Left lung (tissue), 10 donors: ENCODE results near the gene BORCS6. TPM values are rescaled to one million over a fixed set of nuclear protein-coding genes. Genes with fewer than 3 reads are reported as not detected.

ENCODE experiments used
- ATAC-seq: fragments of 200-7000 bp; cut with Tn5 transposase; one replicate; pipeline ENCODE4 v1.9.1; 2020; ENCODE audit warnings: moderate library complexity
- DNase-seq, 4 donors: peaks; one replicate each; pipeline ENCODE4 v3.0.0-alpha.2; 2013 to 2020
- H3K27ac ChIP-seq, 2 donors: fragments of 200-600 bp; sonication (generic) in 1 of 2; one replicate each; pipeline versions ENCODE4 v1.5.0 to v1.8.0; 2020 to 2021
- H3K27me3 ChIP-seq, 2 donors: fragments of 200-600 bp; sonication (generic) in 1 of 2; one replicate each; pipeline versions ENCODE4 v1.5.0 to v1.8.0; 2020 to 2021
- H3K36me3 ChIP-seq, 2 donors: fragments of 200-600 bp; sonication (generic) in 1 of 2; one replicate each; pipeline versions ENCODE4 v1.5.0 to v1.8.0; 2020 to 2021
- H3K4me1 ChIP-seq, 2 donors: fragments of 200-600 bp; one replicate each; pipeline ENCODE4 v1.8.0; 2021
- H3K4me3 ChIP-seq, 2 donors: fragments of 200-600 bp; sonication (generic) in 1 of 2; one replicate each; pipeline versions ENCODE4 v1.5.0 to v1.8.0; 2020 to 2021; ENCODE audit warnings: mild to moderate bottlenecking in 1 of 2
- H3K9me3 ChIP-seq, 2 donors: fragments of 200-600 bp; sonication (generic) in 1 of 2; one replicate each; pipeline versions ENCODE4 v1.5.0 to v1.8.0; 2020 to 2021
- CTCF ChIP-seq, 2 donors: fragments of 200-600 bp; sonication (generic) in 1 of 2; IDR thresholded peaks; one replicate each; pipeline versions ENCODE4 v1.5.0 to v1.8.0; 2021; ENCODE audit warnings: antibody characterized with exemption in 2 of 2
- intact Hi-C, 2 donors: fragments of 100-400 bp; cut with DNase I; formaldehyde crosslinking; loops; one replicate each; pipeline versions ENCODE4 v1.11.2 to v1.14.2; 2022
- polyA plus RNA-seq, 6 donors: library from polyadenylated mRNA; unstranded; fragments of 120-200 nt; gene quantifications; one replicate each; pipeline ENCODE4 v1.2.1, GENCODE V29; 2013; ENCODE audit not compliant: insufficient read length in 6 of 6
- total RNA-seq, 2 donors: library from RNA; stranded (reverse); fragmentation: NEBNext Ultra II Directional; extraction: Animal tissue kit (Norgen Biotek cat#: 25700); gene quantifications; one replicate each; pipeline ENCODE4 v1.2.1, GENCODE V29; 2021
- donor health status: DM: no; HTN: yes; CAD: no.
- donor health status: DM: no; HTN: no; CAD: no.

The BORCS6 gene
- total and polyA plus RNA-seq, 8 donors = 2.4 to 10.6 (median 3.3) TPM

GRCh38 chr17:8225813-8226535, 36.0 kb upstream of the BORCS6 start:
- TF ChIP-seq CTCF (IDR thresholded peaks at IDR 0.05) = no peak
- intact Hi-C loops = no loop called here
- DNase-seq = peak in 1 of 4 donors; percentile 52

GRCh38 chr17:8224891-8225812, 35.2 kb upstream of the BORCS6 start:
- intact Hi-C loops = loop anchor here in 1 of 2 donors (5.0 kb wide), 1 partner anchor 38 kb away; no protein-coding TSS in a partner anchor
- H3K27ac ChIP-seq = no peak overlapping the region

More at GRCh38 chr17:8225813-8226535, 36.0 kb upstream of the BORCS6 start:
- Histone ChIP-seq H3K9me3 (no peaks in the 10 kb centered on the region), H3K4me1 (peaks cover 14 to 20% of the 10 kb centered on the region in 2 donors), H3K36me3 (peaks cover 0 to 39% of the 10 kb centered on the region in 2 donors), H3K4me3 (no peak overlapping the region), H3K27ac (peak overlapping the region; percentile 57 to 87), H3K27me3 (no peaks in the 10 kb centered on the region)
- no peak for ATAC-seq

GRCh38 chr17:8223356-8224126, 33.6 kb upstream of the BORCS6 start:
- peak overlapping the region; percentile 97 to 99 for H3K27ac ChIP-seq
- no peak for TF ChIP-seq CTCF (IDR thresholded peaks at IDR 0.05)
- H3K9me3 ChIP-seq = no peaks in the 10 kb centered on the region
- no peaks in the 10 kb centered on the region for H3K27me3 ChIP-seq
- peaks cover 0 to 14% of the 10 kb centered on the region in 2 donors for H3K36me3 ChIP-seq
- intact Hi-C loops = loop anchor here in 1 of 2 donors (5.0 kb wide), 1 partner anchor 36 kb away; no protein-coding TSS in a partner anchor
- H3K4me1 ChIP-seq = peaks cover 14 to 33% of the 10 kb centered on the region in 2 donors
- H3K4me3 ChIP-seq = peak overlapping the region; percentile 59 to 68
- ATAC-seq (peak; percentile 25), DNase-seq (peak; percentile 56 to 87 (median 68))

More at GRCh38 chr17:8224891-8225812, 35.2 kb upstream of the BORCS6 start:
- ATAC-seq = no peak
- Histone ChIP-seq H3K4me3 (no peak overlapping the region), H3K9me3 (no peaks in the 10 kb centered on the region), H3K4me1 (peaks cover 14 to 26% of the 10 kb centered on the region in 2 donors), H3K36me3 (peaks cover 0 to 31% of the 10 kb centered on the region in 2 donors), H3K27me3 (no peaks in the 10 kb centered on the region)
- no peak for DNase-seq
- TF ChIP-seq CTCF (IDR thresholded peaks at IDR 0.05) = no peak

GRCh38 chr17:8222630-8223355, 32.8 kb upstream of the BORCS6 start:
- intact Hi-C loops = loop anchor here in 1 of 2 donors (5.0 kb wide), 1 partner anchor 35 kb away; no protein-coding TSS in a partner anchor
- peaks cover 0 to 7% of the 10 kb centered on the region in 2 donors for H3K36me3 ChIP-seq
- H3K27ac ChIP-seq = peak overlapping the region; percentile 97 to 99
- H3K4me1 ChIP-seq = peaks cover 14 to 33% of the 10 kb centered on the region in 2 donors
- TF ChIP-seq CTCF (IDR thresholded peaks at IDR 0.05) = no peak
- no peaks in the 10 kb centered on the region for H3K9me3 ChIP-seq
- ATAC-seq (peak; percentile 73), DNase-seq (peak; percentile 93 to 97 (median 96))
- H3K4me3 ChIP-seq = peak overlapping the region; percentile 59 to 68
- no peaks in the 10 kb centered on the region for H3K27me3 ChIP-seq
